Measurements from ENCODE around the gene HHATL.

The HHATL gene, protein sequence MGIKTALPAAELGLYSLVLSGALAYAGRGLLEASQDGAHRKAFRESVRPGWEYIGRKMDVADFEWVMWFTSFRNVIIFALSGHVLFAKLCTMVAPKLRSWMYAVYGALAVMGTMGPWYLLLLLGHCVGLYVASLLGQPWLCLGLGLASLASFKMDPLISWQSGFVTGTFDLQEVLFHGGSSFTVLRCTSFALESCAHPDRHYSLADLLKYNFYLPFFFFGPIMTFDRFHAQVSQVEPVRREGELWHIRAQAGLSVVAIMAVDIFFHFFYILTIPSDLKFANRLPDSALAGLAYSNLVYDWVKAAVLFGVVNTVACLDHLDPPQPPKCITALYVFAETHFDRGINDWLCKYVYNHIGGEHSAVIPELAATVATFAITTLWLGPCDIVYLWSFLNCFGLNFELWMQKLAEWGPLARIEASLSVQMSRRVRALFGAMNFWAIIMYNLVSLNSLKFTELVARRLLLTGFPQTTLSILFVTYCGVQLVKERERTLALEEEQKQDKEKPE

DNA sequence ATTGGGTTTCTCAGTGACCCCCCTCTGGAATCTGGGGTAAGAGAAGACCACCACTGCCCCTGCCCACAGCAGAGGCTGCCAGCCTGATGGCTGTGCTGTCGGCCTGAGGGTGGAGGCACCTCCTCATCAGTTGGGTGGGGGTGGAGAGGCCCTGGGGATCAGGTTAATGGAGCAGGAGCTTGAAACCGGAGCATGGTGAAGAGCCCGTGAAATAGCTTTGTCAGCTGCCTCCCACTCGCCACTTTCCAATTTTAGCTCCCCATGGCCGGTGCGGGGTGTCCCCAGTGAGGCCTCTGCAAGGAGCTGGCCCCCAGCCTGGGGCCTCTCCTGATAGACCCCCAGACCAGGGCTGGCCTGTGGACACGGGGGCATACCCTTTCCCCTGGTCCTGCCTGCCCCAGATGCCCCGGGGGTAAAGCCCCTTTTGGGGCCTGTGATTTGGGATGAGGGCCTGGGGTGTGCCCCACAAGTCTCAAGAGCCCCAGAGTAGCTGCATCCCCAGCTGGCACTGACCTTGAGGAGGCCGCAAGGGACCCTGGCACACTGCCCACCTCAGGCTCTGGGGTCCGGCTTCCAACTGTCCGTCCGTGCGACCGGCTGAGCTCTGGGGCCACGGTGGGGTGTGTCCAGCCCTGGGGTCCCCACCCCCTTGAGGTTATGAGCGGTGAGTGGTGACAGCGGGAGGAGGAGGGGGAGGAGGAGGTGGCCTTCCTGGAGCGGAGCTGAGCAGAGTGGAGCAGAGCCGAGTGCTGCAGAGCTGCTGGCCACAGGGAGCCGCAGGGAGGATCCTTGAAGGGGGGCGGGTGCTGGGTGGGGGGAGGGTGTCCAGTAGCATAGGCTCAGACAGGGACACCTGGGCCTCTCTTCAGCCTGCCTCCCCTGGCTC is at the start of gene HHATL:
HHATL (minus strand) TSS at position 733 of the 886 bp plus-strand sequence. CDS start 1,972 bp downstream, outside the sequence.
- DNase-seq, result no peak
- in situ Hi-C loops (cut with HindIII; ENCODE audit: low pct_ligation_motif_present, low pct_unique_long_range_greater_than_20kb, low sequenced_read_pairs), result no loop called here

DNA sequence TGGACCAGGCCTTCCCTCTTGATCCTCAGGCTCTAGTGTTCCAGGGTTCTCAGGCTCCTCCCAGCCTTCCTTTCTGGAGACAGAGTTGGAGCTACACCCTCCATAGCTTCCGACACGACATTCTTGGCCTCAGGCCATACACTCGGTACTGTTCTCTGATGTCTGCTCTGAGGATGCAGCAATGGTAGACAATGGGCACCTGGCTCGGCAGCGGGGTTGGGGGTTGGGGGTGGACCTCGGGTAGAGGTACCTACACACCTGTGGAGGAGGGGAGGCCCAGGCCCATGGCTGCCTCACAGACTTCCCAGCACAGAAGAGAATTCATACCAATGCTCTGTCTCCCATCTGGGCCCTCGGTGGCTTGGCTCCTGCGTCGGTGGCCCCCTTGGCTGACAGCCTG is 49.0 kb upstream of the HHATL start:
- no peak for DNase-seq
- in situ Hi-C loops (cut with HindIII; ENCODE audit: low pct_ligation_motif_present, low pct_unique_long_range_greater_than_20kb, low sequenced_read_pairs), result no loop called here

DNA sequence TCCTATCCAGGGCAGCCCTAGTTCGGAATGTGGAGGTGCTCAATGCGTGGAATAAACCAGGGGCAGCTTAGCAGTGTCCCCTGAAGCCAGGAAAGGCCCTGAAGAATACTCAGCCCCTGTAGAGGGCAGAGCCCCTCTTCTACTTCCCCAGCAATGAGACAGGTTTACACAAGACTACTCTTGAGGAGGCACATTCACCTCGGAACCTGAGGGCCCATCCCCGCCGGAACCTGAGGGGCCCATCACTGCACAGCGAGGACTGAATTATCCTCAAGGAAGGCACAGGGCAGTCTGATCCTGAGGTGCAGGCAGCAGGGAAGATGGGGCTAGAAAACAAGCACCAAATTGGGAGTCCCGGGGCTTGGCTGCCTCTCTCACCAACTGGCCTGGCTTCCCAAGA is 48.2 kb upstream of the HHATL start:
- DNase-seq, result no peak
- in situ Hi-C loops (cut with HindIII; ENCODE audit: low pct_ligation_motif_present, low pct_unique_long_range_greater_than_20kb, low sequenced_read_pairs), result no loop called here

DNA sequence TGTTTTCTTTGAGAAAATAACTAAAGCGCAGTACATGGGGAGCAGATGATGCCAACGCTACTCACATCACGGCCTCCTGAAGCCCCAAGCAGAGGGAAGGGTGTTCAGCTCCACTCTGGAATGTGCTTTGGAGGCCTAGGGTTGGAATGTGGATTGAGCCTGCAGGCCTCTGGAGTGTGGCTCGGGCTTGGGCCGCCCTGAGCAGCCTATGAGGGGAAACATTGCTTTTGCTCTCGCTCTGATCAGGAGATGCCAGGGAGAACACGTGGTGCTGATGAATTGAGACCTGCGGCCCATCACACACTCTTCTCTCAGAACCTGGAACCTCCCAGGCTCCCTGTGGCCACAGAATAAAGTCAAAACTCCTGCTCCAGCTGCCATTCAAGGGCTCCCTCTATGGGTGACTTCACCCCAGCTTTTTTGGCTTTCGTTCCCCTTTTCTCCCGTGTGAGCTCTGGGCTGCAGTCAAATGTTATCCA is 47.2 kb upstream of the HHATL start:
- DNase-seq, result peak; percentile 12
- in situ Hi-C loops (cut with HindIII; ENCODE audit: low pct_ligation_motif_present, low pct_unique_long_range_greater_than_20kb, low sequenced_read_pairs), result no loop called here

DNA sequence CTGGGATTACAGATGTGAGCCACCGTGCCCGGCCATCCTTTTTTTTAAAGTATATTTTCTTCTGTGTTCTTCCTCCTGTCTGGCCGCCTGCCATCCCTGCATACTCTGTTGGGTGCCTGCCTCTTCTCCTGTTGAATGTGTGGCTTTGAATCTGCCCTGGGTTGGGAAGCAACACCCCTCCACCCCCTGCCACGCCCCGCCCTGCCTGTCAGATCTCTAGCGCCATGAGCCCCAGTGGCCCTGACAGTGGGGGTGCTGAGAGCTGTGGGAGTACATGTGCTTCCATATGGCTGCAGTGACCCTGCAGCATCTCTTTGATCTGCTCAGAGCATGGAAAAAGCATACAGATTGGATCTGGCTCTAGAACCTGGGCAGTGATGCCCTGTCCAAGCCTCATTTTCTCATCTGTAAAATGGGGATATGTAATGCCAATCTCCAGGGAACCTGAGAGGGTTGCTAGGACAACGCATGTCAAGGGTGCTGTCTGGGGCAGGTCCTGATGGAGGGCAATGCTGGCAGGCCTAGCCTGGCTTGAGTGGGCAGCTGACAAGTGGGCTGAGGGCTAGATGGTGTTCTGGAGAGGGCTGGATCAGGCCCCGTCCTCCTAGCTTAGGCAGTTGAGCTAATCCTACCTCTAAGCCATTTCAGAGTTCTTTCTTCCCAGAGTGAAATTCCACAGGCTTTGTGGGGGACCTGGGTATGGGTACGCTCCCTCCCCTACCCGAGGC is 46.6 kb upstream of the HHATL start:
- in situ Hi-C loops (cut with HindIII; ENCODE audit: low pct_ligation_motif_present, low pct_unique_long_range_greater_than_20kb, low sequenced_read_pairs), result no loop called here
- no peak for DNase-seq

DNA sequence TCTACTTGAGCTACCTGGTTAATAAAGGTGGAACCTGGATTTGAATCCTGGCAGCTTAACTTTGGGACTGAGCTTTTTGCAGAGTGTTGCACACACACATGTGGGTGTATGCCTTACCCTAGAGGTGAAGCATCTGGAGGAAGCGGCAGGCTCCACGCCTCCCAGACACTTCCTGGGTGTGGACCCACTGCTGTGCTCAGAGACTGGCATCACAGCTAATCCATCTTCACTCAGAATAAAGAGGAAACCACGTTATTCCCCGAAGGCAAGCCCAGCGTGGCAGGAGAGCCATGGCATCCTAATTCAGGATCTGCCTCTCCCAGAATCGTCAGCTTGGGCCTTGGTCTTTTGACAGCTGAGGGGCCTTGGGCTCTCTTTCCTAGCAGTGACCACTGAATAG is 45.0 kb upstream of the HHATL start:
- in situ Hi-C loops (cut with HindIII; ENCODE audit: low pct_ligation_motif_present, low pct_unique_long_range_greater_than_20kb, low sequenced_read_pairs), result no loop called here
- DNase-seq, result no peak

DNA sequence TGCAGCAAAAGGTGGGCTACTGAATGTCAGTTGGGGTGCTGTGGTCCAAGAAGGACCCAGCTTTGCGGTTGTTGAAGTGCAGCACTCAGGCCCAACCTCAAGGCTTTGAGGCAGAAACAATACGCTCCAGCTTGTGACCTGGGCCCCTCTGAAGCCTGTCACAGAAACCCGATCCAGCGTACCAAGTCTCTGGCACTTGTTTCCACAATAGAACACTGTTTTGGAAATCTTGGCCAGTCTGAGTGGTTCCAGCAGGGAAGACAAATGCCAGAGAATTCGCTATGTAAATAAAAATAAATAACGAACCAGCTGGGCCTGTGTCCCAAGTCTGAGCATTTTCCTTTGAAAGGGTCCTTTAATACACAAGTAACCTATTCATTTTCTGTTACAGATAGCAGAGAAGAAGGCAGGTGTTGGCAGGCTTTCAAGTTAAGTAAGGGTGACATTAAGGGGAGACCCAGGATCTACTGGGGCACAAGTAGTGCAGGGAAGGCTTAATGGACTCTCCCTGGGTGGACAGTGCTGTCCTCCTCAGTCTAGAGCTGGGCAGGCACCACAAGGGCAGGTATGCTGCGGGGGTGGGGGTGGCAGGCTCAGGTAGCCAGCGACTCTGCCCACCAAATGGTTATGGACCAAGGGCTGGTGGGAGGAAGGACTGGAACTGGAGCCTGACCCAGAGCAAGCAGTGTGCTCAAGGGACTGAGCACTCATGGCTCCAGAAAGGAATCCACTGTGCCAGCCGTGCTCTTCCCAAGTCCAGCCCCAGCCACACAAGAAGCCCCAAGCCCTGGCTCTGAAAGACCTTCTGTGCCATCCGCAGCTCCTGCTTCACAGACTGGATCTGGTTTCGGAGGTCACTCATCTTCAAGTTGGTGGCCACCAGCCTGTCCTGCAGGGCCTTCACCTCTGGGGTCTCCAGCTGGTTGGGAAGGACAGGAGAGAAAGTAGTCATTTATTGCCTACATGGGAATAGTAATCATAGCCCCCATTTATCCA is 44.2 kb upstream of the HHATL start:
- DNase-seq, result no peak
- in situ Hi-C loops (cut with HindIII; ENCODE audit: low pct_ligation_motif_present, low pct_unique_long_range_greater_than_20kb, low sequenced_read_pairs), result no loop called here

DNA sequence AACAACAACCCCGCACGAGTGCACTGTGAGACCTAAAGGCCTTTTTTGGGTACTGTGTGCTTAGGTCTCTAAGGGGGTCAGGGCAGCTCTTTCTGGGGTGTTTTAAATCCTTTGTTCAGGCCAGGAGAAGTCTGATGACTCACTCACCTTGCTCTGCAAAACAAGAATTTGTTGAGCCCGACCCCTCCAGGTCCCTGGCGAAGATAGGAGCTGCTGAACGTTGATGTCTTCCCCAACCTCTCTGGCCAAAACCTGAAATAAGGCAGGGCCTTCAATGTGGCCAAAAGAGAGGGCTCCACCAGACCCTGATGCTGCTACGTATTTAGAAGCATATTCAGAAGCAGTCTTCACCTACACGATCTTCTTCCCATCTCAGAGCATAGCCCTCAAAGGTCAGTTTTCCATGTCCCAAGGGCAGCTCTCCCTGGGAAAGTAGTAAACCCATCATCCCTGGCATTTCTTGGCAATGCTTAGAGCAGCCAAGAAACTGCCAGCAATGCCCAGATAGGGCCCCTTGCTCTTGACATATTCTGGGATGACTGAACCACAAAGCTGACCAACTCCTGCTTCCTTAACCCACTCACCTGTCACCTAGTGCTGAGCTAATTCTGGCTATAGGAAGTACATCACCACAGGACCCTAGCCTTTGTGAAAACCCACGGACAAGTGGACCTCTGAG is 43.3 kb upstream of the HHATL start:
- in situ Hi-C loops (cut with HindIII; ENCODE audit: low pct_ligation_motif_present, low pct_unique_long_range_greater_than_20kb, low sequenced_read_pairs), result no loop called here
- no peak for DNase-seq

DNA sequence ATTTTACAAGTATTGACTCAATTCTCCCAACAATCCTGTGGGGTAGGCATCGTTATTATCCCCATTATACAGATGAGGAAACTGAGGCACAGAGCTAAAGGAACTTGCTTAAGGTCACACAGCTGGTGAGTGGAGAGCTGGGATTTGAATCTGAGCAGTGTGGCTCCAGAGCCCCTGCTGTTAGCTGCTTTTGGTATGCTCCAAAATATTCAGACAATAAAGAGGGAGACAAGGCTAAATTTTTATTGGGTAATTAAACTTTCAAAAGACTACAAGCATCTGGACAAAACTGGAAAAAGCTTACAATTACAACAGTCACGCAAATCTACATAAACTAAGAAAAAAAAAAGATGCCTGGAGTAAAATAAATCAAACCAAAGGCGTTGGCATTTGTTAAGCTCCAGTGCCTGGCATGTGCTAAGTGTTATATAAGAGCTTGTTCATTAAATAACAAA is 42.7 kb upstream of the HHATL start:
- DNase-seq, result no peak
- in situ Hi-C loops (cut with HindIII; ENCODE audit: low pct_ligation_motif_present, low pct_unique_long_range_greater_than_20kb, low sequenced_read_pairs), result no loop called here

DNA sequence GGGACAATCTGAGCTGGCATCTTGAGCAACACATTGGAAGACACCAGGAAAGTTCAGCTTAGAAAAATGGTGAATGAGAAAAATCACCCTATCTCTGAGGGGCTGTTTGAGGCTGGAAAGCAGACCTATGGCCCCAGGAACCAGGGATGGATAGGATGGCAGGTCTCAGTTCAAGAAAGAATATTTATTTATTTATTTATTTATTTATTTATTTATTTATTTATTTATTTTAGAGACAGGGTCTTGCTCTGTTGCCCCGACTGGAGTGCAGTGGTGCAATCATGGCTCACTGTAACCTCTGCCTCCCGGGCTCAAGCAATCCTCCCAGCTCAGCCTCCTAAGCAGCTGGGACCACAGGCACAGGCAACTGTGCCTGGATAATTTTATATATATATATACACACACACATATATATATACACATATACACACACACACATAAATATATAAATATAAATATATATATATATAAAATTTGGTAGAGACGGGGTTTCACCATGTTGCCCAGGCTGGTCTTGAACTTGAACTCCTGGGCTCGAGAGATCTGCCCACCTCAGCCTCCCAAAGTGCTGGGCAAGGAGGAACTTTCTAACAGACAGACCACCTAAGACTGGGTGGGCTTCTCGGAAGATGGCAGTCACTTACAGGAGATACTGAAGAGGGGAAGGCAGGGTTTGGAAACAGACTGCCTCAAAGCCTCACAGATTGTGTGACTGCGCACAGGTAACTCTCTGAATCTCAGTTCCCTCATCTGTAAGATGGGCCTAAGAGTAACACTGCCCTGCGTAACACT is 40.8 kb upstream of the HHATL start:
- DNase-seq, result no peak
- in situ Hi-C loops (cut with HindIII; ENCODE audit: low pct_ligation_motif_present, low pct_unique_long_range_greater_than_20kb, low sequenced_read_pairs), result no loop called here

DNA sequence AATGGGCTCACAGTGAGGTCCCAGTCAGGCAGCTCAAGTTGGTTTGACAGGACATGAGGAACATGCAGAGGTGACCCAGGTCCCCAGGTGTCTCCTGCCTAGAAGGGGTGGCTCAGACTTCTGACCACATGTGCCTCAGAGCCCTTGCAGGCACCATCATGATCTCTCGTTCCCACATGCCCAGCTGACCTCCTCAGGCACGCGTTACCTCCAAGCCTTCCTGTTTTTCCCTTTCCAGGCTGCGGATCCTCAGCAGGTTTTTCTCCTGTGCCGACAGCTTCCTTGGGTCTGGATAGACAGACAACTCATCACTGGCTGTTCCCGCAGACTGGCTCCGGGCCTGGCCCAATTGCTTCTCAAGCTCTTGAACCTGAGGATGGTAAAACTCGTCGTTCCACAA is 40.1 kb upstream of the HHATL start:
- in situ Hi-C loops (cut with HindIII; ENCODE audit: low pct_ligation_motif_present, low pct_unique_long_range_greater_than_20kb, low sequenced_read_pairs), result no loop called here

DNA sequence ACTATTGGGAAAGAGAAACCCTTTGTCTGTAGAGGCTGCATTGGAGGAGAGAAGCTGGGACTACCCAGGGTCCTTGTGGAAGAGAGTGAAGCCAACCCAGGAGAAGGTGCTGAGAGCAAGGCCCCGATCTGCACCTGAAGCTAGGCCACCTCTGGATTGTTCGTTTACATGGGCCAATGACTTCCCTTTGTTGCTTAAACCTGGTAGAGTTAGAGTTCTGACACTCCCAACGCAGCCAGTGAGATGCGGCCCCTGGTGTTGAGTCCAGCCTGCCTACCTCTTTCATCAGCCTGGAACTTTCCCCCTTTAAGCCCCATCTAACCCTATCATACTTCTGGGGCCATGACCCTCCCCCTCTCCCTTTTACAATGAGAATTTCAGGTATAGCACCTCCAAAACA is 39.7 kb upstream of the HHATL start:
- in situ Hi-C loops (cut with HindIII; ENCODE audit: low pct_ligation_motif_present, low pct_unique_long_range_greater_than_20kb, low sequenced_read_pairs), result no loop called here
- no peak for DNase-seq

More for the DNA sequence above, 40.1 kb upstream of the HHATL start:
- no peak for DNase-seq

DNA sequence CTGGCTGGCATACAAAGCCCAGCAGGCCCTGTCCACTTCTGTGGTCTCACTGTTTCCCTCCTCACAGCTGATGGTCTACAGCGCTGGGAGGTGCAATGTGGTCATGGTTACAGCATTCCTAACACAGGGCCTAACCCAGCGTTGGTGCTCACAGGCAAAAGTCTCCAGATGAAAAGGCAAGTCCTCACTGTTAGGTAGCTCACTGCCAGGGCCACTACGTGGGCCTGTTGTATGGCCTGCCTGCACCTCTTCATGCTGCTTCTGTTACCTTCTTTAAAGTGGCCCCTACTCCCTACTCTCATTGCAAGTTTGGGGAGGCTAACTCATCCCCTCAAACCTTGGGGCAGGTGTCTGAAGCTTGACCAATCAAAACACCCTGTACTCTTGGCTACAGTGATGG is 39.2 kb upstream of the HHATL start:
- no peak for DNase-seq
- in situ Hi-C loops (cut with HindIII; ENCODE audit: low pct_ligation_motif_present, low pct_unique_long_range_greater_than_20kb, low sequenced_read_pairs), result no loop called here

DNA sequence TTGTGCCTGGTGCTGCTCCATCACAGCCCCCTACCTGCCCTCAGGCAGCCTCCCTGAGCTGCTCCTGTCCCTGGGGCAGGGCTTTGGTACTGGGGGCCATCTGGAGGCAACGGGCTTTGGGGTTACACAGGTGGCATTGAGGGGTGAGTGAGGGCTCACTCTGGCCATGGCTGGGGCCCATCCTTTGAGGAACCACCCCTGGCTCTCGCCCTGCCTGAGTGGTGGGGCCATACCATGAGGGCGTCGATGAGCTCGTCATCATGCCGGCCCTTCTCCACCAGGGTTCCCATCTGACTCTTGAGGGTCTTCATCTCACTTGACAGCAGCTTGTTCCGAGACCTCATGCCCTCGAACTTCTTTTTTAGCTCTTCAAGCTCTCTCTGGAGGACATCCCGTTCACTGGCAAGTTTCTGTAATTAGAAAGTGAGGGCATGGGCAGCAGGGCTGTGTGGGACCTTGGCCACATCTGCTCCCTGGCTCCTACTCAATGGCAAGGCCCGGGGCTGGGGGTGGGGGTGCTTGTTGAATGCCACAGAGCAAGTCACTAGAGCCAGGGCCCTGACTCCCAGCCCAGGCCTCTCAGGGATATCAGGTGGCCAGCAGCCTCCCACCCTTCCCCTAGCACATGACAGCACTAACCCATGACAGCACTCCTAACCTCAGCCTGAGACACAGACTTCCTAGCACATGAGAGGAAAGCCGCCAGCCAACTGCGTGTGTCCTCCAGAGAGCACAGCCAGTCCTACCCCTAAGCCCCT is 37.0 kb upstream of the HHATL start:
- no peak for DNase-seq
- in situ Hi-C loops (cut with HindIII; ENCODE audit: low pct_ligation_motif_present, low pct_unique_long_range_greater_than_20kb, low sequenced_read_pairs), result no loop called here

DNA sequence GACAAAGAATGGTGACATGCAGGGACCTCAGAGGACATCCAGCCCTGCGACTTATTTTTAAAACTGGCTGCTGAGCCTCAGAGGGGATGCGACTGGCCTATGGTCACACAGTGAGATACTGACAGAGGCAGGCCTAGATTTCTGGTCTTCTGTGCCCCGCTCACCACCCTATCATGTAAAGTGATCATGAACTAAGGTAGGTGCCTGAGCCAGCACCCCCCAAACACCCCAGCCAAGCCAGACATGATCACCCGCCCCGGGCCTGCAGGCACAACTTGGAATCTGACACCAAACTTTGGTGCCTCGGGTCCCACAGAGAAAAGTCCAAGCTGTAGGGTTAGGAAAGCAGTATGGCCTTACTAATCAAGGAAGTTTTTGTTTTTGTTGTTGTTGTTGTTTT is 33.9 kb upstream of the HHATL start:
- in situ Hi-C loops (cut with HindIII; ENCODE audit: low pct_ligation_motif_present, low pct_unique_long_range_greater_than_20kb, low sequenced_read_pairs), result no loop called here
- DNase-seq, result no peak

DNA sequence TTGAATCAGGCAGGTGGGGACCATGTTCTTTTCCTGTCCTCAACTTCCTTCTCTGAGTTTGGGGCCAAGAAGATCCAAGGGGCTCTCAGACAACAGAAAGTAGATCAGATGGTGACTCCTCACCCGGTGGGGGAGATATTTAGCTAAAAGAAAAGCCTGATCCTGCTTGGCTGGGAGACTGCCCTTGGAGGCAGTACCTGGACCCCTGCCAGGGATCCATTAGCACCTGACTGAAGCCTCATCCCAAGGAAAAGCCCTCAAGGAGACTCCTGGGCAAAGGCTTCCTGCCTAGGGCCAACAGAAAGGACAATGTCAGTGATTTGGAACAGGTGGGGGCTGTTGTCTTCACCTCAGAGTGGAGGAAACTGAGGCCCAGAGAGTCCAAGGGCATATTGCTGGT is 33.5 kb upstream of the HHATL start:
- no peak for DNase-seq
- in situ Hi-C loops (cut with HindIII; ENCODE audit: low pct_ligation_motif_present, low pct_unique_long_range_greater_than_20kb, low sequenced_read_pairs), result no loop called here

All from ACHN (cell line).